T-helper 2 cell (primary cell): ENCODE results near the gene PLXNA2.

Source experiments
- DNase-seq, 5 experiments: peaks; one replicate each; pipeline versions ENCODE4 v3.0.0 to v3.0.0-alpha.2; 2012 to 2022
- total RNA-seq, 2 donors: gene quantifications; one replicate each; lab custom pipeline; 2026; lab: John Stamatoyannopoulos, UW

Gene PLXNA2
- 1.5 to 1.6 reads per million in 2 donors for total RNA-seq

GRCh38 chr1:208243967-208244916, at the start of gene PLXNA2:
PLXNA2 (minus strand) TSS chr1:208244384; CDS start chr1:208217922, 26,462 bp downstream.
- peak; percentile 16 to 73 (median 36) for DNase-seq

- DNase-seq: no peak
Measured at GRCh38 chr1:208292908-208293307, 48.7 kb upstream of the PLXNA2 start.

- no peak for DNase-seq
Measured at GRCh38 chr1:208291923-208292711, 47.9 kb upstream of the PLXNA2 start.

GRCh38 chr1:208291129-208291528, 46.9 kb upstream of the PLXNA2 start:
- no peak for DNase-seq

GRCh38 chr1:208289716-208290115, 45.5 kb upstream of the PLXNA2 start:
- no peak for DNase-seq

GRCh38 chr1:208288495-208288894, 44.3 kb upstream of the PLXNA2 start:
- no peak for DNase-seq

- DNase-seq: no peak
Measured at GRCh38 chr1:208280681-208281450, 36.7 kb upstream of the PLXNA2 start.

GRCh38 chr1:208279826-208280588, 35.8 kb upstream of the PLXNA2 start:
- no peak for DNase-seq

GRCh38 chr1:208278638-208279037, 34.5 kb upstream of the PLXNA2 start:
- DNase-seq: no peak

- no peak for DNase-seq
Measured at GRCh38 chr1:208276757-208277435, 32.7 kb upstream of the PLXNA2 start.

GRCh38 chr1:208275083-208275482, 30.9 kb upstream of the PLXNA2 start:
- no peak for DNase-seq

- no peak for DNase-seq
Measured at GRCh38 chr1:208273386-208274017, 29.3 kb upstream of the PLXNA2 start.

- no peak for DNase-seq
Measured at GRCh38 chr1:208272713-208273112, 28.5 kb upstream of the PLXNA2 start.

GRCh38 chr1:208272311-208272710, 28.1 kb upstream of the PLXNA2 start:
- no peak for DNase-seq

- no peak for DNase-seq
Measured at GRCh38 chr1:208271236-208271635, 27.1 kb upstream of the PLXNA2 start.

GRCh38 chr1:208270651-208271141, 26.5 kb upstream of the PLXNA2 start:
- DNase-seq: no peak

- no peak for DNase-seq
Measured at GRCh38 chr1:208269338-208269666, 25.1 kb upstream of the PLXNA2 start.

- DNase-seq: no peak
Measured at GRCh38 chr1:208268541-208269337, 24.6 kb upstream of the PLXNA2 start.

GRCh38 chr1:208265525-208265924, 21.3 kb upstream of the PLXNA2 start:
- no peak for DNase-seq

- DNase-seq: no peak
Measured at GRCh38 chr1:208265122-208265469, 20.9 kb upstream of the PLXNA2 start.
